ENCODE results near the gene PACS2.

- TF ChIP-seq, protein P1, sequence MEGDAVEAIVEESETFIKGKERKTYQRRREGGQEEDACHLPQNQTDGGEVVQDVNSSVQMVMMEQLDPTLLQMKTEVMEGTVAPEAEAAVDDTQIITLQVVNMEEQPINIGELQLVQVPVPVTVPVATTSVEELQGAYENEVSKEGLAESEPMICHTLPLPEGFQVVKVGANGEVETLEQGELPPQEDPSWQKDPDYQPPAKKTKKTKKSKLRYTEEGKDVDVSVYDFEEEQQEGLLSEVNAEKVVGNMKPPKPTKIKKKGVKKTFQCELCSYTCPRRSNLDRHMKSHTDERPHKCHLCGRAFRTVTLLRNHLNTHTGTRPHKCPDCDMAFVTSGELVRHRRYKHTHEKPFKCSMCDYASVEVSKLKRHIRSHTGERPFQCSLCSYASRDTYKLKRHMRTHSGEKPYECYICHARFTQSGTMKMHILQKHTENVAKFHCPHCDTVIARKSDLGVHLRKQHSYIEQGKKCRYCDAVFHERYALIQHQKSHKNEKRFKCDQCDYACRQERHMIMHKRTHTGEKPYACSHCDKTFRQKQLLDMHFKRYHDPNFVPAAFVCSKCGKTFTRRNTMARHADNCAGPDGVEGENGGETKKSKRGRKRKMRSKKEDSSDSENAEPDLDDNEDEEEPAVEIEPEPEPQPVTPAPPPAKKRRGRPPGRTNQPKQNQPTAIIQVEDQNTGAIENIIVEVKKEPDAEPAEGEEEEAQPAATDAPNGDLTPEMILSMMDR (IDR thresholded peaks at IDR 0.05): no peak
- TF ChIP-seq POLR2A (IDR thresholded peaks at IDR 0.05): no peak
- no peak for TF ChIP-seq POLR2AphosphoS5 (IDR thresholded peaks at IDR 0.05)
These were observed 41.5 kb upstream of the PACS2 start for GRCh38 chr14:105273062-105273461.

Measured in breast epithelium (tissue), 3 donors.